Adrenal gland (tissue), 12 donors: ENCODE results near the gene CDC73. TPM values are rescaled to one million over a fixed set of nuclear protein-coding genes. Genes with fewer than 3 reads are reported as not detected.
"Not testable (repeated sequence)": the region's sequence is repeated elsewhere in the genome, so short reads cannot be mapped to it uniquely, and the experiment has no call there.

Experiments used
- DNase-seq, 7 donors: peaks; one replicate each; pipeline ENCODE4 v3.0.0-alpha.2; 2019 to 2020
- H3K27ac ChIP-seq, 5 donors: fragments of 200-600 bp; sonication (generic) in 4 of 5; 1 replicate in 3 of 5; 2 replicates in 2 of 5; pipeline versions ENCODE4 v1.5.1 to v1.8.0; 2016 to 2020; ENCODE audit warnings: mild to moderate bottlenecking in 1 of 5
- H3K27me3 ChIP-seq: fragments of 200-600 bp; 2 replicates; pipeline ENCODE4 v1.8.0; 2021
- H3K36me3 ChIP-seq, 2 donors: fragments of 200-600 bp; replicated peaks in 1 of 2; 1 replicate in 1 of 2; 2 replicates in 1 of 2; pipeline versions ENCODE4 v1.5.1 to v1.8.0; 2018 to 2022
- H3K4me1 ChIP-seq, 2 donors: fragments of 200-600 bp; replicated peaks in 1 of 2; 1 replicate in 1 of 2; 2 replicates in 1 of 2; pipeline versions ENCODE4 v1.5.1 to v1.8.0; 2018 to 2021
- H3K4me3 ChIP-seq, 4 donors: fragments of 200-600 bp; sonication (generic) in 3 of 4; one replicate each; pipeline ENCODE4 v1.5.1; 2016 to 2018
- H3K9me3 ChIP-seq, 3 donors: fragments of 200-600 bp; sonication (generic) in 1 of 3; replicated peaks in 1 of 3; 1 replicate in 2 of 3; 2 replicates in 1 of 3; pipeline versions ENCODE4 v1.5.1 to v1.8.0; 2016 to 2021
- CTCF ChIP-seq, 6 experiments: fragments of 450-650 bp in 4 of 6; fragments of 200-600 bp in 2 of 6; sonication (generic) in 1 of 6; IDR thresholded peaks; 1 replicate in 5 of 6; 2 replicates in 1 of 6; pipeline versions ENCODE4 v1.5.1 to v1.8.0; 2016 to 2021; ENCODE audit warnings: antibody characterized with exemption in 6 of 6, mild to moderate bottlenecking in 2 of 6, moderate library complexity in 1 of 6
- POLR2A ChIP-seq, 2 donors: fragments of 450-650 bp; IDR thresholded peaks; one replicate each; pipeline ENCODE4 v1.6.1; 2017; ENCODE audit warnings: antibody characterized with exemption in 2 of 2, mild to moderate bottlenecking in 2 of 2, moderate library complexity in 1 of 2
- WGBS, 4 donors: extraction: QIAGEN DNeasy Blood & Tissue Kit in 2 of 4; methylation state at CpG; one replicate each; pipeline versions ENCODE4 v1.1.5 to v1.1.7; 2013 to 2017; 5-methylcytosine and 5-hydroxymethylcytosine counted together
- intact Hi-C, 2 donors: fragments of 100-400 bp; cut with DNase I; formaldehyde crosslinking; loops; one replicate each; pipeline versions ENCODE4 v1.14.1 to v1.15.0; 2022 to 2023
- polyA plus RNA-seq, 3 donors: library from polyadenylated mRNA; stranded (reverse); fragments of 200-250 nt in 2 of 3; fragments of 350-450 nt in 1 of 3; fragmentation: Illumina TruSeq in 1 of 3; extraction: RNeasy Lipid Tissue Mini Kit (QIAGEN cat#74804) in 1 of 3; gene quantifications; one replicate each; pipeline ENCODE4 v1.2.3, GENCODE V29; 2013 to 2014
- total RNA-seq, 9 donors: library from RNA; depleted of rRNA in 4 of 9; stranded (reverse); fragments of >200 nt in 4 of 9; fragments of 120-200 nt in 1 of 9; fragmentation: NEBNext Ultra II Directional in 1 of 9; extraction: Animal tissue kit (Norgen Biotek cat#: 25700) in 1 of 9; gene quantifications; one replicate each; pipeline versions ENCODE4 v1.1.0 to v1.2.4, GENCODE V29; 2013 to 2023
- donor health status: healthy with polysubstance abuse.
- donor health status: Bipolar disorder and iron deficiency.
- donor health status: DM: yes; HTN: yes; CAD: no.
- donor health status: DM: no; HTN: no; CAD: no.
- donor health status: DM: no; HTN: no; CAD: no.
- donor health status: DM: yes; HTN: yes; CAD: no.

CDC73 gene
- total and polyA plus RNA-seq, 12 donors, result 5.9 to 64.0 (median 36.1) TPM

GRCh38 chr1:193222056-193222615 is 100.3 kb downstream of the CDC73 start:
- H3K4me3 ChIP-seq, result no peak overlapping the region
- DNase-seq, result no peak
- H3K36me3 ChIP-seq, result no peaks in the 10 kb centered on the region
- intact Hi-C loops, result no loop called here
- no peak for TF ChIP-seq POLR2A (IDR thresholded peaks at IDR 0.05)
- no peaks in the 10 kb centered on the region for H3K9me3 ChIP-seq
- peaks cover 0 to 8% of the 10 kb centered on the region in 2 donors for H3K4me1 ChIP-seq
- no peak overlapping the region for H3K27ac ChIP-seq
- H3K27me3 ChIP-seq, result no peaks in the 10 kb centered on the region
- WGBS, 4 donors, result 82 to 94% (median 85%) methylated on average over 8 of the region's 8 CpGs

DNA sequence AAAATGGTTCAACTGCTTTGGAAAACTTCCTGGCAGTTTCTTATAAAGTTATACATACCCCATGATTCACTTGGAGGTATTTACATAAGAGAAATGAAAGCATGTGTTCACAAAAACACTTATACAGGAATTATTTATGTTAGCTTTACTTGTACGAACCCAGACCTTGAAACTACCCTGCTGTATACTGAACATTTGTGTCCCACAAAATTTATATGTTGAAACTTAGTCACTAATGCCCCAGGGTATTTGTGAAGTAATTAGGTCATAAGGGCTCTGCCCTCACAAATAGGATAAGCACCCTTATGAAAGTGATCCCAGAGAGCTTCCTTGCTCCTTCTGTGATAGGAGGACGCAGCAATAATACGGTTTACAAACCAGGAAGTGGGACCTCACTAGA is 107.3 kb downstream of the CDC73 start:
- WGBS, 4 donors, result 83 to 91% (median 87%) methylated on average over 3 of the region's 3 CpGs
- peaks cover 0 to 8% of the 10 kb centered on the region in 2 donors for H3K4me1 ChIP-seq
- peaks cover 0 to 8% of the 10 kb centered on the region in 2 donors for H3K36me3 ChIP-seq
- H3K4me3 ChIP-seq, result no peak overlapping the region
- no peaks in the 10 kb centered on the region for H3K27me3 ChIP-seq
- no peaks in the 10 kb centered on the region for H3K9me3 ChIP-seq
- intact Hi-C loops, result no loop called here
- DNase-seq, result no peak
- TF ChIP-seq CTCF (IDR thresholded peaks at IDR 0.05) (no peak), POLR2A (IDR thresholded peaks at IDR 0.05) (no peak)
- no peak overlapping the region for H3K27ac ChIP-seq

- DNase-seq, intact Hi-C loops, H3K4me1 ChIP-seq, H3K27ac ChIP-seq, H3K27me3 ChIP-seq, H3K9me3 ChIP-seq, H3K4me3 ChIP-seq: not testable (repeated sequence)
- H3K36me3 ChIP-seq, result peaks cover 0 to 10% of the 10 kb centered on the region in 2 donors
These were observed 109.3 kb downstream of the CDC73 start for GRCh38 chr1:193231146-193231545.

DNA sequence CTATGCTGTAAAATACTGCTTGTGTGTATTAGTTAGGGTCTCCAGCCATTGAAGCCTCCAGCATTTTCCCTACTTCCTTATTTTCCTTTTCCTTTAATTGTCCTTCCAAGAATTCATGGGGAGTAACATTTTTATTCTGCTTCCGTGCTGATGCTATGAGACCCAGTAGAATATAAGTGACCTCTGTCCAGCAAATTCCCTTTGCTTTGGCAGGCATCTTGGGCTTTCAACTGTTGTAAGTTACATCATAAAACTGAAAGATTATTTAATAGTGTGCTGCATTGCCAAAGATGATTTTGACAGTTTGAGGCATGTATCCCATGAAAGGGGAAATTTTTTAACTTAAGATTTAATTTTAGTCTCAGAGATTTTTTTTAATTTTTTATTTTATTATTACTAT is 112.7 kb downstream of the CDC73 start:
- peaks cover 0 to 13% of the 10 kb centered on the region in 2 donors for H3K36me3 ChIP-seq
- TF ChIP-seq POLR2A (IDR thresholded peaks at IDR 0.05) (no peak), CTCF (IDR thresholded peaks at IDR 0.05) (no peak)
- 66 to 81% (median 69%) methylated on average over 1 of the region's 1 CpG for WGBS, 4 donors
- no peak overlapping the region for H3K4me3 ChIP-seq
- no peaks in the 10 kb centered on the region for H3K9me3 ChIP-seq
- DNase-seq, result no peak
- no peaks in the 10 kb centered on the region for H3K27me3 ChIP-seq
- H3K27ac ChIP-seq, result no peak overlapping the region
- no peaks in the 10 kb centered on the region for H3K4me1 ChIP-seq
- intact Hi-C loops, result no loop called here

- Histone ChIP-seq H3K27me3 (no peaks in the 10 kb centered on the region), H3K9me3 (no peaks in the 10 kb centered on the region), H3K4me1 (no peaks in the 10 kb centered on the region), H3K4me3 (no peak overlapping the region), H3K36me3 (peaks cover 0 to 13% of the 10 kb centered on the region in 2 donors), H3K27ac (no peak overlapping the region)
- TF ChIP-seq POLR2A (IDR thresholded peaks at IDR 0.05) (no peak), CTCF (IDR thresholded peaks at IDR 0.05) (no peak)
- intact Hi-C loops, result no loop called here
- DNase-seq, result no peak
- 94 to 95% (median 94%) methylated on average over 15 of the region's 15 CpGs for WGBS, 4 donors
These were observed 115.6 kb downstream of the CDC73 start for GRCh38 chr1:193237381-193237978.
